ENCODE results near the gene NMT1.
"Not testable (repeated sequence)": the region's sequence is repeated elsewhere in the genome, so short reads cannot be mapped to it uniquely, and the experiment has no call there.

NMT1 gene

GRCh38 chr17:45038728-45039634 is 22.1 kb upstream of the NMT1 start:
- no peak for DNase-seq

GRCh38 chr17:45040459-45040858 is 20.7 kb upstream of the NMT1 start:
- DNase-seq: no peak

GRCh38 chr17:45042346-45043120 is 18.6 kb upstream of the NMT1 start:
- no peak for DNase-seq

- DNase-seq: no peak
These were observed 17.1 kb upstream of the NMT1 start for GRCh38 chr17:45043813-45044540.

- DNase-seq: no peak
These were observed 14.5 kb upstream of the NMT1 start for GRCh38 chr17:45046537-45047125.

- no peak for DNase-seq
These were observed 12.1 kb upstream of the NMT1 start for GRCh38 chr17:45048795-45049563.

- DNase-seq: peak; percentile 27
These were observed 10.5 kb upstream of the NMT1 start for GRCh38 chr17:45050481-45051059.

- DNase-seq: peak; percentile 92
These were observed 9.9 kb upstream of the NMT1 start, which contains the start of gene DCAKD for GRCh38 chr17:45051060-45051719. Gene DCAKD, minus strand, starts transcription at chr17:45051632. Its CDS starts 16,747 bp downstream, at chr17:45034885.

GRCh38 chr17:45051720-45052051 is 9.4 kb upstream of the NMT1 start:
- DNase-seq: not testable (repeated sequence)

- DNase-seq: peak; percentile 66
These were observed 8.9 kb upstream of the NMT1 start for GRCh38 chr17:45052052-45052772.

- peak; percentile 2 for DNase-seq
These were observed 728 bp upstream of the NMT1 start for GRCh38 chr17:45060382-45060796.

- no peak for DNase-seq
These were observed 589 bp downstream of the NMT1 start for GRCh38 chr17:45061606-45062205.

- DNase-seq: no peak
These were observed 2.1 kb downstream of the NMT1 start for GRCh38 chr17:45063198-45063597.

GRCh38 chr17:45067637-45068036 is 6.5 kb downstream of the NMT1 start:
- no peak for DNase-seq

- no peak for DNase-seq
These were observed 8.9 kb downstream of the NMT1 start for GRCh38 chr17:45070001-45070400.

- DNase-seq: no peak
These were observed 9.7 kb downstream of the NMT1 start for GRCh38 chr17:45070809-45071208.

- no peak for DNase-seq
These were observed 12.4 kb downstream of the NMT1 start for GRCh38 chr17:45073414-45074070.

- DNase-seq: peak; percentile 11
These were observed 16.5 kb downstream of the NMT1 start for GRCh38 chr17:45077643-45078042.

GRCh38 chr17:45081047-45081703 is 20.1 kb downstream of the NMT1 start:
- DNase-seq: no peak
